Measurements from ENCODE around the gene LGR4.
"Not testable (repeated sequence)": the region's sequence is repeated elsewhere in the genome, so short reads cannot be mapped to it uniquely, and the experiment has no call there.

The LGR4 gene

DNA sequence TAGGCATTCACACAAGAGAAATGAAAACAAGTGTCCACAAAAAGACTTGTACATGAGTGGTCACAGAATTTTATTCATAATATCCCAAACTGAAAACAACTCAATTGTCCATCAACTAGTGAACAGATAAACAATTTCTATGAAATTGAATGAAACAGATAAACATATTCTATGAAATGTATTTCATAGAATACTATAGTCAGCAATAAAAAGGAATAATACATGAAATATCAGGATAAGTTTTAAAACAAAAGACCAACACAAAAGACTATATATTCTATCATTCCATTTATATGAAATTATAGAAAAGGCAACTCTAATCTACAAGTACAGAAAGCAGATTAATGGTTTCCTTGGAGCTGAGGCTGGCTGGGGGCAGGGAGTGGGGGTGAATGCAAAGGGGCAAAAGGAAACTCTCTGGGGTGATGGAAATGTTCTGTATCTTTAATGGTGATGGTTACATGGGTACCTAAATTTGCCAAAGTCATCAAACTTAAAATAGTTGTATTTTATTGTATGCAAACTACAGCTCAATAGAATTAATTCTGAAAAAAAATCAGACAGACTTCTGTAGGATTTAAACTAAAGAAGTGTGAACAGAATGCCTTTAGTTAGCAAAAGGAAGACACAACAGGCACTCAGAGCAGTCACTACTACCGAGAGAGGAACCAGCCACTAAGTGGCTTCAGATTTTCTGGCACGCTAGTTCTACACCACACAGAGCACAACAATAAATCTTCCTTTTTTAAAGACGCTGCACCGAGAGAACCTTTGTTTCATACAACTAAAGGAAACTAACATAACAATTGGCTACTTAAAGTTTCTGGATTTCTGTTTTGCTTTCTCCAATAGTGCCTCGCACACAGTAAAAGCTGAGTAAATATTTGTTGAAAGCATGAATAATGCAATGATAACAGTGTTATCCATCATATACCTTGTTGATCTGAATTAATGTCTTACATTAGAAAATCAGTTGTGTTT is 124.9 kb downstream of the LGR4 start:
- TF ChIP-seq, protein P1, sequence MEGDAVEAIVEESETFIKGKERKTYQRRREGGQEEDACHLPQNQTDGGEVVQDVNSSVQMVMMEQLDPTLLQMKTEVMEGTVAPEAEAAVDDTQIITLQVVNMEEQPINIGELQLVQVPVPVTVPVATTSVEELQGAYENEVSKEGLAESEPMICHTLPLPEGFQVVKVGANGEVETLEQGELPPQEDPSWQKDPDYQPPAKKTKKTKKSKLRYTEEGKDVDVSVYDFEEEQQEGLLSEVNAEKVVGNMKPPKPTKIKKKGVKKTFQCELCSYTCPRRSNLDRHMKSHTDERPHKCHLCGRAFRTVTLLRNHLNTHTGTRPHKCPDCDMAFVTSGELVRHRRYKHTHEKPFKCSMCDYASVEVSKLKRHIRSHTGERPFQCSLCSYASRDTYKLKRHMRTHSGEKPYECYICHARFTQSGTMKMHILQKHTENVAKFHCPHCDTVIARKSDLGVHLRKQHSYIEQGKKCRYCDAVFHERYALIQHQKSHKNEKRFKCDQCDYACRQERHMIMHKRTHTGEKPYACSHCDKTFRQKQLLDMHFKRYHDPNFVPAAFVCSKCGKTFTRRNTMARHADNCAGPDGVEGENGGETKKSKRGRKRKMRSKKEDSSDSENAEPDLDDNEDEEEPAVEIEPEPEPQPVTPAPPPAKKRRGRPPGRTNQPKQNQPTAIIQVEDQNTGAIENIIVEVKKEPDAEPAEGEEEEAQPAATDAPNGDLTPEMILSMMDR (IDR thresholded peaks at IDR 0.05; ENCODE audit: insufficient read depth, low read depth, low read length, missing control alignments), result no peak
- DNase-seq (ENCODE audit: low read depth), result no peak
- no peak overlapping the region for H3K4me3 ChIP-seq (ENCODE audit: low read length)

DNA sequence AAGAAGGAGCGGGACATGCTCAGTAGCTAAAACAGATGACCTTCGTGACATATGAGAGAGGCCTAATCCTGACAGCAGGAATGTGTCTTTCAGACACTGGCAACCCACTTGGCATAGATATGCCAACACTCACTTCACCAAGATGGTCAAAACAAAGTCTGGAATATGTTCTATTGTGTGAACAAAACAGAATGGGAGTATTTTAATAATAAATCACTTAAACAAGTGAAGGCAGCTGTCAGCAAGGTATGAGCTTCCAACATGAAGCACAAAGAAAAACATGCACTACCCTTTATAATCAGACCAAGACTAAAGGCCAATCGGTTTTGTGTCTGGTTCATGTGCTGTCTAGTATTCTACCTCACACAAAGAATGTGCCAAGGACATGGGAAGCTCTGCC is 132.6 kb downstream of the LGR4 start:
- TF ChIP-seq, protein P1 (IDR thresholded peaks at IDR 0.05; ENCODE audit: insufficient read depth, low read depth, low read length, missing control alignments), result no peak
- no peak for DNase-seq (ENCODE audit: low read depth)
- no peak overlapping the region for H3K4me3 ChIP-seq (ENCODE audit: low read length)

DNA sequence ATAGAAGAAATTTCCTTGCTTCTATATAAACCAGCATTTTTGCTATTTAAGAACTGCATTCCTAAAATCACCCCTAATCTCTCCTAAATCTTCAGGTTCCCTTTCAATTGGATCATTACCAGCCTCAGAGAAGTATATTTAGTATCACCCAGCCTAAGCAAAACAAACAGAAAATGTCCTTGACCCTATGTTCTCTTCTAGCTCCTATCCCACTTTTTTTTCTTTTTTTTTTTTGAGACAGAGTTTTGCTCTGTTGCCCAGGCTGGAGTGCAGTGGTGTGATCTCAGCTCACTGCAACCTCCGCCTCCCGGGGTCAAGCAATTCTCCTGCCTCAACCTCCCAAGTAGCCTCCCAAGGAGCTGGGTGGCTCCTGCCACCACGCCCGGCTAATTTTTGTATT is 137.8 kb downstream of the LGR4 start:
- not testable (repeated sequence) for H3K4me3 ChIP-seq (ENCODE audit: low read length); DNase-seq (ENCODE audit: low read depth)

DNA sequence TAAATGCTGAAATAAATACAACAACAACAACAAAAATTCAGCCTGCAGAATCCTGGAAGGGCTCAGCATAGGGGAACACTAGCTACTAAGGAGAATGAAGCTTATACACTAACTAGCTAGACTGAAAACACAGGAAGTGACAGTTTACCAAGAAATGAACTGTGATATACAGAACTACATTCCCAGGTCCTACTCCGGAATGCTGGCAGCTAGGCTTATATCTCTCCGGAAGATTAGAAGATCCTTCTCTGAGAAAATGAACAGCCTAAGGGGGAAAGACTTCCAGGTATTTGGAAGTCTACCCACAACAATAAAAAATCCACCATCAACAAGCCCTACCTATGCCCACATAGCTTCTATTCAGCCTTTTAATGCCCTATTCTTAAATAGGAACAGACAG is 140.6 kb downstream of the LGR4 start:
- peak; percentile 16 for DNase-seq (ENCODE audit: low read depth)
- no peak overlapping the region for H3K4me3 ChIP-seq (ENCODE audit: low read length)
- TF ChIP-seq, protein P1 (IDR thresholded peaks at IDR 0.05; ENCODE audit: insufficient read depth, low read depth, low read length, missing control alignments), result no peak

DNA sequence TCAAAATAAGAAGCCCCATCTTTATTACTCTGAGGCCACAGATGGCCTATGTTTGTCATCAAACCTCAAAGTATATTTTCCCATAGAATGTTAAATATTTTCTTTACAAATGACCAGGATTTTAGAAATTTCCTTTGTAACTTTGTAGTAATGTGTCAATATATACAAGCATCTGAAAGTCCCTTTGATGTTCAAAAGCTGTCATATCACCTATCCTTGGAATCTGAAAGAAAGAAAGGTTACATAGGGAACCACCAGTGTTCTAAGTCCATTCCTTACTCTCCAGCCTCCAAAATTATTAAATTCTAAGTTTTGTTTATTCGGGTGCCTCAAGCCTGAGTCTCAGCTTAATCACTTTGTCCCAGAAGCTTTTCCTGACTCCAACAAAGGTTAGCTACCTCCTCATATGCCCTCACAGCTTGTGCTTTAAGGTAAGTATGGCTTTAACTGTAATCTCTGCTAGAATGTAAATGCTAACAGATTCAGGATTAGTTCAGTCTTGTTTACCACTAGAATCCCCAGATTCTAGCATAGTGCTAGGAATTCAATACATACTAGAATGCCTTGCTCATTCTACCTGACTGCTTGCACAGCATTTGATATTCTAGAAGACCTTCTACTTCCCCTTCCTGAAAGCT is 141.8 kb downstream of the LGR4 start:
- no peak for DNase-seq (ENCODE audit: low read depth)
- no peak overlapping the region for H3K4me3 ChIP-seq (ENCODE audit: low read length)
- TF ChIP-seq, protein P1 (IDR thresholded peaks at IDR 0.05; ENCODE audit: insufficient read depth, low read depth, low read length, missing control alignments), result no peak

DNA sequence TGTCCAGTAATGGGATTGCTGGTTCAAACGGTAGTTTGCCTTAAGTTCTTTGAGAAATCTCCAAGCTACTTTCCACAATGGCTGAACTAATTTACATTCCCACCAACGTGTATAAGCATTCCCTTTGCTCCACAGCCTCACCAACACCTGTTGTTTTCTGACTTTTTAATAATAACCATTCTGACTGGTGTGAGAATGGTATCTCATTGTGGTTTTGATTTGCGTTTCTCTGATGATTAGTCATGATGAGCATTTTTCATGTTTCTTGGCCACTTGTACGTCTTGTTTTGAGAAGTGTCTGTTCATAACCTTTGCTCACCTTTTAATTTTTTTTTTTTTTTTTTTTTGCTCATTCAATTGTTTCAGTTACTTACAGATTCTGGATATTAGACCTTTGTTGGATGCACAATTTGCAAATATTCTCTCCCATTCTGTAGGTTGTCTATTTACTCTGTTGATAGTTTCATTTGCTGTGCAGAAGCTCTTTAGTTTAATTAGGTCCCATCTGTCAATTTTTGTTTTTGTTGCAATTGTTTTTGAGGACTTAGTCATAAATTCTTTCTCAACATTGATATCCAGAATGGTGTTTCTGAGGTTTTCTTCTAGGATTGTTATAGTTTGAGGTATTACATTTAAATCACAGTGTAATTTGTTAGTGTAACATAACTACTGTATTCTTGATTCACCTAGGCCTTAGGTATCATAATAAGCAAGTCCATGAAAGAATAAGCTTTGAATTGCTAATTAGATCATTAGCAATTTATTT is 142.5 kb downstream of the LGR4 start:
- TF ChIP-seq, protein P1 (IDR thresholded peaks at IDR 0.05; ENCODE audit: insufficient read depth, low read depth, low read length, missing control alignments), result no peak
- no peak overlapping the region for H3K4me3 ChIP-seq (ENCODE audit: low read length)
- peak; percentile 18 for DNase-seq (ENCODE audit: low read depth)

DNA sequence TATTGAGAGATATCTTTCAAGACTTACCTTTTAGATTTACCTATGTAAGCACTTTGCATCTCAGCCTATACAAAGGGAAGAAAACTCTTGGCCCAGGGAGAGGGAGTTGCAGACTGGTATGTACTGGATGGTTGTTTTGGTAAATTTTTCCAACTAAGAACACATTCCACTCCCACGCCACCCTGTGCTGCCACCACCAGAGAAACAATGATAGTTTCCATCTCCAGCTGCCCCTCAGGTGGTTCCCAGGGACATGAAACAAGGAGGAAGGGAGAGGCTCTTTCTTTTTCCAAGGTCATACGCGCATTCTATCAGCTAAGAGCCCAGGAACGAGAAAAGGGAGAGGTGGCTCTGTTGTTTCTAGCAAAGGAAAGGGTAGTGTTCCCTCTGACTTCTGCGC is 144.0 kb downstream of the LGR4 start:
- TF ChIP-seq, protein P1 (IDR thresholded peaks at IDR 0.05; ENCODE audit: insufficient read depth, low read depth, low read length, missing control alignments), result no peak
- DNase-seq (ENCODE audit: low read depth), result no peak
- H3K4me3 ChIP-seq (ENCODE audit: low read length), result no peak overlapping the region

DNA sequence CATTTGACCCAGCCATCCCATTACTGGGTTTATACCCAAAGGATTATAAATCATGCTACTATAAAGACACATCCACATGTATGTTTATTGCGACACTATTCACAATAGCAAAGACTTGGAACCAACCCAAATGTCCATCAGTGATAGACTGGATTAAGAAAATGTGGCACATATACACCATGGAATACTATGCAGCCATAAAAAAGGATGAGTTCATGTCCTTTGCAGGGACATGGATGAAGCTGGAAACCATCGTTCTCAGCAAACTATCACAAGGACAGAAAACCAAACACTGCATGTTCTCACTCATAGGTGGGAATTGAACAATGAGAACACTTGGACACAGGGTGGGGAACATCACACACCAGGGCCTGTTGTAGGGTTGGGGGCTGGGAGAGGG is 145.5 kb downstream of the LGR4 start:
- not testable (repeated sequence) for H3K4me3 ChIP-seq (ENCODE audit: low read length); DNase-seq (ENCODE audit: low read depth)

DNA sequence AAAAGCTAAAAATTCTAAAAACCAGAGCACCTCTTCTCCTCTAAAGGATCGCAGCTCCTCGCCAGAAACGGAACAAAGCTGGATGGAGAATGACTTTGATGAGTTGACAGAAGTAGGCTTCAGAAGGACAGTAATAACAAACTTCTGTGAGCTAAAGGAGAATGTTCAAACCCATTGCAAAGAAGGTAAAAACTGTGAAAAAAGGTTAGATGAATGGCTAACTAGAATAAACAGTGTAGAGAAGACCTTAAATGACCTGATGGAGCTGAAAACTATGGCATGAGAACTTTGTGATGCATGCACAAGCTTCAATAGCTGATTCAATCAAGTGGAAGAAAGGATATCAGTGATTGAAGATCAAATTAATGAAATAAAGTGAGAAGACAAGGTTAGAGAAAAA is 150.4 kb downstream of the LGR4 start:
- not testable (repeated sequence) for DNase-seq (ENCODE audit: low read depth); H3K4me3 ChIP-seq (ENCODE audit: low read length)

DNA sequence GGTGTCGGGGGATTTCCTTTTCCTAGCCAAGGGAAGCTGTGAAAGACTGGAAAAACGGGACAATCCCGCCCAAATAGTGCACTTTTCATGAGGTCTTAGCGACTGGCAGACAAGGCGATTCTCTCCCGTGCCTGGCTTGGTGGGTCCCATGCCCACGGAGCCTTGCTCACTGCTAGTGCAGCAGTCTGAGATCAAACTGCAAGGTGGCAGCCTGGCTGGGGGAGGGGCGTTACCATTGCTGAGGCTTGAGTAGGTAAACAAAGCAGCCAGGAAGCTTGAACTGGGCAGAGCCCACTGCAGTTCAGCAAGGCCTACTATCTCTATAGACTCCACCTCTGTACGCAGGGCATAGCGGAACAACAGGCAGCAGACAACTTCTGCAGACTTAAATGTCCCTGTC is 151.2 kb downstream of the LGR4 start:
- H3K4me3 ChIP-seq (ENCODE audit: low read length); DNase-seq (ENCODE audit: low read depth): not testable (repeated sequence)

Data from epithelial cell of esophagus (primary cell).